Progenitor cell of endocrine pancreas (in vitro differentiated cells): ENCODE results near the gene FEM1B. TPM values are rescaled to one million over a fixed set of nuclear protein-coding genes. Genes with fewer than 3 reads are reported as not detected.

Experiments used
- DNase-seq: peaks from one replicate; pipeline ENCODE4 v3.0.0; 2021; ENCODE audit warnings: low spot score; ENCODE audit not compliant: unreplicated experiment
- H3K27ac Mint-ChIP-seq: 2 replicates; pipeline ENCODE4 v1.8.0; 2021; ENCODE audit warnings: mild to moderate bottlenecking, moderate library complexity, mixed read lengths
- H3K27me3 Mint-ChIP-seq: 2 replicates; pipeline ENCODE4 v1.8.0; 2021; ENCODE audit warnings: mixed read lengths
- H3K36me3 Mint-ChIP-seq: 2 replicates; pipeline ENCODE4 v1.8.0; 2022; ENCODE audit warnings: mixed read lengths; ENCODE audit not compliant: insufficient read depth
- H3K4me1 Mint-ChIP-seq: 2 replicates; pipeline ENCODE4 v1.8.0; 2021; ENCODE audit warnings: low read depth, mixed read lengths
- H3K4me3 Mint-ChIP-seq: 2 replicates; pipeline ENCODE4 v1.8.0; 2021; ENCODE audit warnings: low read depth, mild to moderate bottlenecking, moderate library complexity, mixed read lengths
- H3K9me3 Mint-ChIP-seq: 2 replicates; pipeline ENCODE4 v1.8.0; 2021; ENCODE audit warnings: low read depth, mixed read lengths
- CTCF ChIP-seq: fragments of 200-600 bp; sonication (generic); IDR thresholded peaks from one replicate; pipeline ENCODE4 v1.5.0; 2021; ENCODE audit warnings: antibody characterized with exemption, mild to moderate bottlenecking; ENCODE audit not compliant: unreplicated experiment
- total RNA-seq: library from RNA; stranded (reverse); gene quantifications from 2 replicates; pipeline ENCODE4 v1.2.1, GENCODE V29; 2021

FEM1B gene
- total RNA-seq, 1 donor from 2014 or later, result 45.9 TPM

DNA sequence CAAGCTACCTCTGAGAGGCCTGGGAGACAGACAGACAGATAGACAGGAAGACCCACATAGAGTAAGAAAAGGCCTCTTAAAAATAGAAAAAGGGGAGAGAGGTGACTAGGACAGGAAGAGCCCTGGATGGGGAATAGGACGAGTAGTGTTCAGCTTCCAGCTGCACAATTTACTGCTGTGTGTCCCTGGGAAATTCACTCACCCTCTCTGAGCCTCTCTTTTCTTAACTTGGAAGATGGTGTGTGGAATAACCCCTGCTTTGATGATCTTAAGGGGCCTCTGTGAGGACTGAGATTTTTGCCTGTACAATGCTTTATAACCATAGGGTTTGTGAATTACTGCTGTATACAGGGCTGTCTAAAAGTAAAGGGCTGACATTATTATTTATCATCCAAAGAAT lies 37.5 kb downstream of the FEM1B start:
- no peak overlapping the region for H3K4me3 Mint-ChIP-seq
- no peak for TF ChIP-seq CTCF

DNA sequence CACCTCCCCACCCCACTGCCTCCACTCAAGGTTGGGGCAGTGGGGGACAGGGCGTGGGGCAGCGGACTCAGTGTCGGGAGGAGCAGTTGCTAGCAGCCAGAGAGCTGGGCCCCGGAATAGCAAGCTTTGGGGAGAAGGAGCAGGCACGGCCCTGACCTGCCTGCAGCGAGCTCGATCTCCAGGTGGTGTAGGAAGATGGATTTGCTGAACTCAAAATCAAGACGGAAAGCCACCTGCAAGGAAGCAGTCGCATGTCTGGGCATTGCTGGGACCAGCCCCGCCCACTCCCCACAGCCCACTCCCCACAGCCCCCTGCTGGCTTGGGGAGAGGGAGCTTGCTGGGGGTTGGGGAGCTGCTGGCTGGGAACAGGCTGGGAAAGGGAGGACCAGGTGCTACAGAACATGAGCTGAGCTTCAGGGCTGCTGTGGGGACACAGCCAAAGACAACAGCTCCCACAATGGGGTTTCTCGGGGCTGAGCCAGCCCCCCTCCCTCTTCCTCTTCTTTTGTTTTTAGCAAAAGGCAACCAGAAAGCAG lies 38.0 kb downstream of the FEM1B start:
- Mint-ChIP-seq H3K27ac (no peak overlapping the region), H3K27me3 (peaks cover 8% of the 10 kb centered on the region), H3K4me3 (no peak overlapping the region), H3K36me3 (no peaks in the 10 kb centered on the region), H3K4me1 (no peaks in the 10 kb centered on the region), H3K9me3 (no peaks in the 10 kb centered on the region)
- TF ChIP-seq CTCF, result no peak
- DNase-seq, result peak; percentile 4

More for the DNA sequence above, 37.5 kb downstream of the FEM1B start:
- Mint-ChIP-seq H3K27me3 (peaks cover 8% of the 10 kb centered on the region), H3K27ac (no peak overlapping the region), H3K9me3 (no peaks in the 10 kb centered on the region), H3K36me3 (no peaks in the 10 kb centered on the region), H3K4me1 (no peaks in the 10 kb centered on the region)
- no peak for DNase-seq

- Mint-ChIP-seq H3K36me3 (no peaks in the 10 kb centered on the region), H3K9me3 (no peaks in the 10 kb centered on the region), H3K4me1 (no peaks in the 10 kb centered on the region), H3K4me3 (no peak overlapping the region), H3K27ac (no peak overlapping the region), H3K27me3 (peaks cover 8% of the 10 kb centered on the region)
- no peak for DNase-seq
- peak; percentile 58 for TF ChIP-seq CTCF
Measured at GRCh38 chr15:68316061-68316804, 38.7 kb downstream of the FEM1B start.

GRCh38 chr15:68317281-68318007 lies 39.9 kb downstream of the FEM1B start:
- no peak for DNase-seq
- Mint-ChIP-seq H3K9me3 (no peaks in the 10 kb centered on the region), H3K27me3 (peaks cover 15% of the 10 kb centered on the region), H3K27ac (no peak overlapping the region), H3K4me1 (no peaks in the 10 kb centered on the region), H3K4me3 (no peak overlapping the region), H3K36me3 (no peaks in the 10 kb centered on the region)
- TF ChIP-seq CTCF, result no peak

DNA sequence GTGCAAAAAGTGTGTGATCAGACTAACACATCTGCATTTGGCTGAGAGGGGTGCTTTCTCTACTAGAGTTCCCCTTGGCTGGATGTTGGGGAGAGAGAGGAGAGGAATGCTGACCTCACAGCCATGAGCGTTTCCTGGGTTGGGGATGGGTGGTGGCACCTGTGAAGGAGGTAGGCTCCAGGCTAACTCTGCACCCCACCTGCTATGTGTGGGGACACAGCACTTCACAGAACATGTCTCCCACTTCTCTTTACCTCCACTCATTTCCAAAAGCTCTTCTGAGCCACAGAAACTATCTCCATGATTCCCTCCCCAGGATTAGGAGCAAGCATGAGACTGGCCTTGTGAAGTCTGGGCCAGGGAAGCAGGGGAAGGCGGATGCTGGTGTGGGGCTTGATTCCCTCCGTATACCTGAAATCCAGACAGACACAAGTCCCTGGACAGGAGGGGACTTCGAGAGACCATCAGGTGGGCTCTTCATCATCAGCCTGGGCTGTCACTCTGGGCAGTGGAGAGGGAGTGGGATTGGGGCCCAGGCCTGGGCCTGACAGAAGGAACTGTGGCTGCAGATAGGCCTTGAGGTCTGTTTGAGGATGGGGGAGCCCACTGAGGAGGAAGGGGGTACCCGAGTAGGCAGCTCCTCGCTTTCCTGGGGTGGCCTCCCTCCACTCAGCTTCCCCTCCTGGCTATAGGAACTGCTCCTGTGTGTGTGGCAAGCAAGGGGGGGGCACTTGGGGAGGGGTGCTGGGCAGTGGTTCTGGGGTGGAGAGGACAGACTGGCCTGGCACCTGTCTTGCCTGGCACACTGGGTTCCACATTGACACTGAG lies 40.7 kb downstream of the FEM1B start:
- Mint-ChIP-seq H3K27ac (no peak overlapping the region), H3K4me1 (no peaks in the 10 kb centered on the region), H3K27me3 (peaks cover 15% of the 10 kb centered on the region), H3K4me3 (no peak overlapping the region), H3K9me3 (no peaks in the 10 kb centered on the region), H3K36me3 (no peaks in the 10 kb centered on the region)
- no peak for TF ChIP-seq CTCF
- DNase-seq, result no peak
